Progenitor cell of endocrine pancreas (in vitro differentiated cells): Measurements from ENCODE around the gene C22orf15. TPM values are rescaled to one million over a fixed set of nuclear protein-coding genes. Genes with fewer than 3 reads are reported as not detected.

ENCODE experiments used
- DNase-seq: peaks from one replicate; pipeline ENCODE4 v3.0.0; 2021; ENCODE audit warnings: low spot score; ENCODE audit not compliant: unreplicated experiment
- H3K27ac Mint-ChIP-seq: 2 replicates; pipeline ENCODE4 v1.8.0; 2021; ENCODE audit warnings: mild to moderate bottlenecking, moderate library complexity, mixed read lengths
- H3K27me3 Mint-ChIP-seq: 2 replicates; pipeline ENCODE4 v1.8.0; 2021; ENCODE audit warnings: mixed read lengths
- H3K36me3 Mint-ChIP-seq: 2 replicates; pipeline ENCODE4 v1.8.0; 2022; ENCODE audit warnings: mixed read lengths; ENCODE audit not compliant: insufficient read depth
- H3K4me1 Mint-ChIP-seq: 2 replicates; pipeline ENCODE4 v1.8.0; 2021; ENCODE audit warnings: low read depth, mixed read lengths
- H3K4me3 Mint-ChIP-seq: 2 replicates; pipeline ENCODE4 v1.8.0; 2021; ENCODE audit warnings: low read depth, mild to moderate bottlenecking, moderate library complexity, mixed read lengths
- H3K9me3 Mint-ChIP-seq: 2 replicates; pipeline ENCODE4 v1.8.0; 2021; ENCODE audit warnings: low read depth, mixed read lengths
- total RNA-seq: library from RNA; stranded (reverse); gene quantifications from 2 replicates; pipeline ENCODE4 v1.2.1, GENCODE V29; 2021
- TF ChIP-seq, protein P1 (sequence below): fragments of 200-600 bp; sonication (generic); IDR thresholded peaks from one replicate; pipeline ENCODE4 v1.5.0; 2021; ENCODE audit warnings: antibody characterized with exemption, mild to moderate bottlenecking; ENCODE audit not compliant: unreplicated experiment

The C22orf15 gene
- total RNA-seq, 1 donor from 2014 or later: not detected

DNA sequence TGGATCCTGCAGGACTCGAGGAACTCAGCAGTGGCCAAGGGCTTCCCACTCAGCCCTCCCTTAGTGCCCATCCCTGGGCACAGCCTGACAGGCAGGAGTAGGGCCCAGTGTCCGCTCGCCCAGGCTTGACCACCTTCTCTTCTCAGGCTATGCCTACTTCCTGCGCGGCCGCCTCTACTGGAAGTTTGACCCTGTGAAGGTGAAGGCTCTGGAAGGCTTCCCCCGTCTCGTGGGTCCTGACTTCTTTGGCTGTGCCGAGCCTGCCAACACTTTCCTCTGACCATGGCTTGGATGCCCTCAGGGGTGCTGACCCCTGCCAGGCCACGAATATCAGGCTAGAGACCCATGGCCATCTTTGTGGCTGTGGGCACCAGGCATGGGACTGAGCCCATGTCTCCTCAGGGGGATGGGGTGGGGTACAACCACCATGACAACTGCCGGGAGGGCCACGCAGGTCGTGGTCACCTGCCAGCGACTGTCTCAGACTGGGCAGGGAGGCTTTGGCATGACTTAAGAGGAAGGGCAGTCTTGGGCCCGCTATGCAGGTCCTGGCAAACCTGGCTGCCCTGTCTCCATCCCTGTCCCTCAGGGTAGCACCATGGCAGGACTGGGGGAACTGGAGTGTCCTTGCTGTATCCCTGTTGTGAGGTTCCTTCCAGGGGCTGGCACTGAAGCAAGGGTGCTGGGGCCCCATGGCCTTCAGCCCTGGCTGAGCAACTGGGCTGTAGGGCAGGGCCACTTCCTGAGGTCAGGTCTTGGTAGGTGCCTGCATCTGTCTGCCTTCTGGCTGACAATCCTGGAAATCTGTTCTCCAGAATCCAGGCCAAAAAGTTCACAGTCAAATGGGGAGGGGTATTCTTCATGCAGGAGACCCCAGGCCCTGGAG lies 20.7 kb downstream of the C22orf15 start:
- no peaks in the 10 kb centered on the region for H3K36me3 Mint-ChIP-seq
- no peak overlapping the region for H3K27ac Mint-ChIP-seq
- H3K4me3 Mint-ChIP-seq: no peak overlapping the region

DNA sequence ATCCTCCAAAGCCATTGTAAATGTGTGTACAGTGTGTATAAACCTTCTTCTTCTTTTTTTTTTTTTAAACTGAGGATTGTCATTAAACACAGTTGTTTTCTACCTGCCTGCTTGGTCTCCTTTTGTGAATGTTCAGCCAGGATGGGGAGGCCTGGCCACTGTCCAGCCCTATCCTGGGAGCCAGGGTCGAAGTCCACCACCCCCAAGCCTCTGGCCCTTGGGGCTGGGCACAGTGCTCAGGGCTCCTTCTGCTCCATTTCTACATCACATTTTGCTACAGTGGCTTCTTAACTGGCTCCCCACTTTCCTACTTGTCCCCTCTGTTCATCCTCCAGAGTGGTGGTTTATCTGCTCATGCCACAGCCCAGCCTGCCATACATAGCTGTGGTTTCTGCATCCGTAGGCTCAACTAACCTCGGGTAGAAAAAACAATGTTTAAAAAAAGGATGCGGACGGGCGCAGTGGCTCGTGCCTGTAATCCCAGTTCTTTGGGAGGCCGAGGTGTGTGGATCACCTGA lies 21.5 kb downstream of the C22orf15 start:
- peak overlapping the region; percentile 15 for H3K27ac Mint-ChIP-seq
- DNase-seq: no peak
- no peak overlapping the region for H3K4me3 Mint-ChIP-seq
- H3K36me3 Mint-ChIP-seq: no peaks in the 10 kb centered on the region
- no peaks in the 10 kb centered on the region for H3K27me3 Mint-ChIP-seq
- no peaks in the 10 kb centered on the region for H3K9me3 Mint-ChIP-seq
- peaks cover 23% of the 10 kb centered on the region for H3K4me1 Mint-ChIP-seq
- TF ChIP-seq, protein P1, sequence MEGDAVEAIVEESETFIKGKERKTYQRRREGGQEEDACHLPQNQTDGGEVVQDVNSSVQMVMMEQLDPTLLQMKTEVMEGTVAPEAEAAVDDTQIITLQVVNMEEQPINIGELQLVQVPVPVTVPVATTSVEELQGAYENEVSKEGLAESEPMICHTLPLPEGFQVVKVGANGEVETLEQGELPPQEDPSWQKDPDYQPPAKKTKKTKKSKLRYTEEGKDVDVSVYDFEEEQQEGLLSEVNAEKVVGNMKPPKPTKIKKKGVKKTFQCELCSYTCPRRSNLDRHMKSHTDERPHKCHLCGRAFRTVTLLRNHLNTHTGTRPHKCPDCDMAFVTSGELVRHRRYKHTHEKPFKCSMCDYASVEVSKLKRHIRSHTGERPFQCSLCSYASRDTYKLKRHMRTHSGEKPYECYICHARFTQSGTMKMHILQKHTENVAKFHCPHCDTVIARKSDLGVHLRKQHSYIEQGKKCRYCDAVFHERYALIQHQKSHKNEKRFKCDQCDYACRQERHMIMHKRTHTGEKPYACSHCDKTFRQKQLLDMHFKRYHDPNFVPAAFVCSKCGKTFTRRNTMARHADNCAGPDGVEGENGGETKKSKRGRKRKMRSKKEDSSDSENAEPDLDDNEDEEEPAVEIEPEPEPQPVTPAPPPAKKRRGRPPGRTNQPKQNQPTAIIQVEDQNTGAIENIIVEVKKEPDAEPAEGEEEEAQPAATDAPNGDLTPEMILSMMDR: no peak

More for the DNA sequence above, 20.7 kb downstream of the C22orf15 start:
- Mint-ChIP-seq H3K27me3 (no peaks in the 10 kb centered on the region), H3K9me3 (no peaks in the 10 kb centered on the region), H3K4me1 (peaks cover 18% of the 10 kb centered on the region)
- TF ChIP-seq, protein P1: no peak
- DNase-seq: no peak

DNA sequence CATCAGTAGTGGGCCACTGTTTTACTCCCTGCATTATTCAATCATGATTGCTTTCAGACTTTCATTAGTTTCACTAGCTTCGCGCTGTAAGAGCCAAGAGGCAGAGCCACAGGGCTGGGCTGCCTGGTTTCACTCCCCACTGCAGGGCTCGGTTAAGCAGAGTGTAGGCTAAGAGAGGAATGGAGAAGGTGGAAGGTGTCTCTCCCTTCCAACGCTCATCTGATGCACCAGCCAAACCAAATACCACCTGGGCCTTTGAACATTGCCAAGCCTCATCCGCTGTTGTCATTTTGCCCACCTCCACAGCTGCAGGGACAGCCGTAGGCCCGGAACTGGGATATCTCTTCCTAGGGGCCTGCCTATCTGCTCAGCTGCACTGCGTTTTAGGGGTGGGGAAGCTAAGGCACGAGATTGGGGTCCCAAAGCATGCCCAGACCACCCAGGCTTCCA lies 23.5 kb downstream of the C22orf15 start:
- peak overlapping the region; percentile 87 for H3K4me3 Mint-ChIP-seq
- H3K27ac Mint-ChIP-seq: peak overlapping the region; percentile 90
- DNase-seq: no peak
- H3K4me1 Mint-ChIP-seq: peaks cover 31% of the 10 kb centered on the region
- TF ChIP-seq, protein P1: no peak
- peaks cover 2% of the 10 kb centered on the region for H3K36me3 Mint-ChIP-seq
- H3K9me3 Mint-ChIP-seq: no peaks in the 10 kb centered on the region
- no peaks in the 10 kb centered on the region for H3K27me3 Mint-ChIP-seq

DNA sequence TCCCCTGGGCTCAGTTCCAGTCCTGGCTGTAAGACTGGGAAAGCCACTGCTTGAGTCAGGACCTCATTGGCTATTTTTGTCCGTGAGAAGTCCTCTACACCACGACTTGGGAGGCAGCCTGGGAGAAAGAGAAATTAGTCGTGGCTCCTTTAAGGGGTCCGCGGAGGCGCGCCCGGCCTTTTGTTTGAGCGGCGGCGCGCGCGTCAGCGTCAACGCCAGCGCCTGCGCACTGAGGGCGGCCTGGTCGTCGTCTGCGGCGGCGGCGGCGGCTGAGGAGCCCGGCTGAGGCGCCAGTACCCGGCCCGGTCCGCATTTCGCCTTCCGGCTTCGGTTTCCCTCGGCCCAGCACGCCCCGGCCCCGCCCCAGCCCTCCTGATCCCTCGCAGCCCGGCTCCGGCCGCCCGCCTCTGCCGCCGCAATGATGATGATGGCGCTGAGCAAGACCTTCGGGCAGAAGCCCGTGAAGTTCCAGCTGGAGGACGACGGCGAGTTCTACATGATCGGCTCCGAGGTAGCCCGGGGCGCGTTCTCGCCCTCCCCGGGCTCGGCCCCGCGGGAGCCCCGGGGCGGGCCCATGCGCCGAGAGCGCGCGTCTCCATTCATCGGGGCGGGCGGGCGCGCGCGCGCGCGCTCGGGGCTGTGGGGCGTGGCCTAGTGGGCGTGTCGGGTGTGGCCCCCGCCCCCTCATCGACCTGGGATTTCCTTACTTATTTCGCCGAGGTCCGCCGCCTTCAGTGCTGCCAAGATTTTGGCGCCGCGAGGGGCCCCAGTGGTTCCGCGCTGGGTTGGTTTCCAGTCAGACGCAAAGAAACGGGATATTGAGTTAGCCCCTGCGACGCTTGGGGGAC lies 24.2 kb downstream of the C22orf15 start, which contains the start of gene SMARCB1:
Gene SMARCB1, plus strand, starts transcription at position 215 of the 848 bp plus-strand sequence. Its CDS starts 204 bp downstream, at position 419.
- no peaks in the 10 kb centered on the region for H3K27me3 Mint-ChIP-seq
- H3K4me1 Mint-ChIP-seq: peaks cover 31% of the 10 kb centered on the region
- TF ChIP-seq, protein P1: no peak
- H3K27ac Mint-ChIP-seq: peak within 1 kb of the TSS; percentile 90
- peak within 1 kb of the TSS; percentile 87 for H3K4me3 Mint-ChIP-seq
- peaks cover 2% of the 10 kb centered on the region for H3K36me3 Mint-ChIP-seq
- H3K9me3 Mint-ChIP-seq: no peaks in the 10 kb centered on the region
- peak; percentile 82 for DNase-seq

DNA sequence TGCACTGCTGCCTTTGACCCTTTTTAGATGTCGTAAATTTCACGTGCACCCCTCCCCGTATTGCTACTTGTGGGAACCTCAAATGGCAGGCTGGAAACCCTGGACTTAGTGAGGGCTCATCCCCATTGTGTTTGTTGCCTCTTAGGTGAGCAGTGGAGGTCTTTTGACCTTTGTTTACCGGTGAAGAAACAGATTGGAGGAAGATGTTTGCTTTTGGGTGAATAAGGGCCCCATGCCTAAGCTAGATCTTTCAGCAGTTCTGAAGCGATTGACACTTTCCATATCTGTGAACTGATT lies 24.8 kb downstream of the C22orf15 start:
- TF ChIP-seq, protein P1: no peak
- Mint-ChIP-seq H3K4me3 (peak overlapping the region; percentile 87), H3K27ac (peak overlapping the region; percentile 77), H3K4me1 (peaks cover 31% of the 10 kb centered on the region), H3K27me3 (no peaks in the 10 kb centered on the region), H3K9me3 (no peaks in the 10 kb centered on the region), H3K36me3 (peaks cover 2% of the 10 kb centered on the region)
- DNase-seq: no peak
